GM12892 (cell line): ENCODE measurements around the gene SPTLC3.

Source experiments
- POLR2A ChIP-seq: IDR thresholded peaks from 2 replicates; pipeline ENCODE4 v1.6.1; 2011; ENCODE audit warnings: low read depth, low read length, control low read depth
- POLR2AphosphoS5 ChIP-seq: IDR thresholded peaks from 2 replicates; pipeline ENCODE4 v1.6.1; 2011; ENCODE audit warnings: low read depth, low read length, control low read depth
- TAF1 ChIP-seq: IDR thresholded peaks from 2 replicates; pipeline ENCODE4 v1.6.1; 2011; ENCODE audit warnings: low read depth, mild to moderate bottlenecking, control low read depth, low read length, borderline replicate concordance

DNA sequence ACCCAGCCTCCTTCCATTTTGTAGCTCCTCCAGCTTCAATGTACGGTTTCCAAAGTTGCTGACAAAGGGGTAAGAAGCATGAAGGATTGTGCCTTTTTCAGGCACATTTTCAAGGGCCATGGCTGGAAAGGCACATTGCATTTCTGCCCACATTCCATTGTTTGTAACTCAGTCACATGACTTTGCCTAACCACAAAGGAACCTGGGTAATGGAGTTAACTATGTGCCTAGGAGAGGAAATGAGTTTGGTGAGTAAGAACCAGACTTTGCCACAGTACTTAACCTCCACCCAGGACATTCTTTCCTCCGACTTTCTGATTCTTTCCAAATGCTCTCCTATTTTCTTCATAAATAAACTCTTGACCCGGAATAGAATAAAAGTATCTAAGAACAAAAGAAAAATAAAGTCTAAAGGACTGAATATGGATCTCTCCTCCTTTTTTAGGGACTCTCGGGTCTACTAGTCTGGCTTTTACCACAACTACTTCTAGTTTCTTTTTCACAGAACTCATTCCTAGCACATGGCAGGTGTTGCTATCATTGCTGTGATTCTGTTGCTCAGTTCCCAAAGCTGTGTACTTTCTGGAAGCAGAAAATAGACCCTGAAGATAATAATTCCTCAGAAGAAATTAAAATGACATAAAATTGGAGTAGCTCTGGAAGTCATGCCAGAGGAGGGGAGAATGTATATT lies 130.8 kb downstream of the SPTLC3 start:
- TF ChIP-seq TAF1 (no peak), POLR2A (no peak), POLR2AphosphoS5 (no peak)
